ENCODE data around the gene GCN1.
"Not testable (repeated sequence)": the region's sequence is repeated elsewhere in the genome, so short reads cannot be mapped to it uniquely, and the experiment has no call there.

GCN1 gene

DNA sequence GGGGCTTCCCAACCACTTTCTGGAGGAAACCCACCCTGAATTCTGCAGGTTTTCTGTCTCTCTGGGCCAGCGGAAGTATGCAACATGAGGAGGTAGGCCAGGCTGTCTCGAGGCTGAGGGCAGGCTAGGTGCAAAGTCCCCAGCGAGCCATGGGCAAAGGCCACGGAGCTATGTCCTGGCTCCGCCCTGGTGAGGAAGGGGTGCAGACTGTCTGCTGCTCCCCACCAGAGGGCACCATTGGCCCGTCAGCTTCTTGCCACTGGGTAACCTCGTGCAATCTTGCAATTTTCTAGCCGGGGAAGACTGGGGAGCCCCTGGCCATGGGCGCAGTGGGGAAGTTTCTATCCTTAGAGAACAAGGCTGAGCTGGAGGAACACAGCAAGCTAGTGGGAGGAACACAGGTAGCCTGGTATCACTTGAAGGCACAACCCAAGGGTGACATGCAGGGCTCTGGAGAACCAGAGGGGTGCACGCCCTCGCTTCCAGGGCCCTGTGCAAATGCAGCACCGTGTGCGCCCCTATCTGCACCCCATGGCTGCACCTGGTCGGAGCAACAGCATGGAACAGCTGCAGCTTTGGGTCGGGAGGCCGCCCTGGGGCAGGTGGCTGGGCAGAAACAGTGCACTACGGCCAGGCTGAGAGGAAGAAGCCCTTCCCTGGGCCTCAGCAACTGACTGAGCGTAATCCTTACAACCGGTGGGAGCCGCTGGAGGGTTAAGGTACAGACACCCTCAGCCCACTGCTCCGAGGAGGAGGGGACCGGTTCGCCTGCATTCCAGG is 34.0 kb upstream of the GCN1 start:
- DNase-seq, result peak; percentile 75

DNA sequence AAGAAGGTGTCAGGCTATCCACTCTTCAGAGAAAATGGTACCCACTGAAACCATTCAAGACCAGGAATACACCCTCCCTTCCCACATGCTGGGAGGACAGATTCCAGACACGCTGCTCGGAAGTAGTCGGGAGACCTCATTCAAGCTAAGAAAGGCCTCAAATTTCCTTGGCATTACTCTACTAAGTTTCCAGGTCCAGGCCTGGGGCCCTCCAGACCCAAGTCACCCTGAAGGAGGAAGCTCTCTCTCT is 33.5 kb upstream of the GCN1 start:
- DNase-seq, result no peak

- no peak for DNase-seq
Measured at GRCh38 chr12:120227233-120228040, 32.9 kb upstream of the GCN1 start.

GRCh38 chr12:120225852-120226640 is 31.5 kb upstream of the GCN1 start:
- no peak for DNase-seq

DNA sequence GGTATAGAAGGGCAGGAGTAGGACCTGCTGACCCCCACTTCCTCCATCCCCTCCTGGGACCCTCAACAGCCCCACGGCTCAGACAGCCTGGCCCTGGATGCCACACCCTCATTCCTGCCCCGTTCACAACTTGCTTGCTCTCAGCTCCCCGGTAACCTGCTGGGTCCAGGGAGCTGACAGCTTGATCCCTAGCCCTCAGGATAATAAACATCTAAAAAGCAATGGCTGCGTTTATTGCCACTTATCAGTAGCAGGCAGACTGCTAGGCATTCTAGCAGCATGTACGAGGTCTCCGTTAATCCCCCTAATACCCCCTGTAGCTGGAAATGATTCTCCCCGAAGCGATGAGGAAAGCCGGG is 30.7 kb upstream of the GCN1 start:
- DNase-seq, result no peak

DNA sequence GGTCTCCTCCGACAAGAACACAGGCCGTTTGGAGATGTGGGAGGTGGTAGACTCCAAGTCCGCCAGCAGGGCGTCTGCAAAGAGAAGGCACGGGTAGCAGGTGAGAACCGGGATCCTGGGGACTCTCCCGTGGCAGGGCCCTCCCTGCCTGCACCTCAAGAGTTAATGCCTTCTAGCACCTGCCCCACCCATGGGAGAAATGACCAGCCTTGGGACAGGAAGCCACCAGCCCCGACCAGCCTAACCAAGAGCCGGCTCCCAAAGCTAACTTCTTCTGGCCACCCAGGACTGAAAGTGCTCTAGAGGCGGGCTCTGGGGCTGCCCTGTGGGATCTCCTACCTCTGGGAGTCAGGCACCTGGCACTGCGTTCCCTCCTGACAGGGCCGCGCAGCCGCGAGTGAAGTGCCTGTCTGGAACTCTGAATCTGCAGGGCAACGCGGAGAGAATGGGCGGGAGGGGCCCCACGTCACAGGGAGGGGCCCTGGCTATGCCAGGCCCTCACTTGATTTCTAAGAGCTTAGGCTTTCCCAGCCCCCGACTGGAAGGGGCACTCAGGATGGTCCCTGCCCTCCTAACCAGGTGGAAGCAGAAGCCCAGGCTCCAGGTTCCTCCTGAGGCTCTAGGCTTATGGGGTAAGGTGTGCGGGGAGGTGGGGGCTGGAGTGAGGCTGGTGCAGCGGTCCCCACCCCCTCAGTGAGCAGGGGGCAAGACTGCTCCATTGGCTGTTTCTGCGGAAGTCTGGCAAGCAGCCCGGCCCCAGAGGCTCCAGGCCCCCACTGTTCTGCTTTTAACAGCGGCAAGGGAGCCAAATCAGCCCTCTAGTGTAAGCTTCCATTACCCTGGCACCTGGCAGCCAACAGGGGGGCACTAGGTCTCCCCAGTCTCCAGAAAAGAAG is 30.0 kb upstream of the GCN1 start:
- DNase-seq, result no peak

DNA sequence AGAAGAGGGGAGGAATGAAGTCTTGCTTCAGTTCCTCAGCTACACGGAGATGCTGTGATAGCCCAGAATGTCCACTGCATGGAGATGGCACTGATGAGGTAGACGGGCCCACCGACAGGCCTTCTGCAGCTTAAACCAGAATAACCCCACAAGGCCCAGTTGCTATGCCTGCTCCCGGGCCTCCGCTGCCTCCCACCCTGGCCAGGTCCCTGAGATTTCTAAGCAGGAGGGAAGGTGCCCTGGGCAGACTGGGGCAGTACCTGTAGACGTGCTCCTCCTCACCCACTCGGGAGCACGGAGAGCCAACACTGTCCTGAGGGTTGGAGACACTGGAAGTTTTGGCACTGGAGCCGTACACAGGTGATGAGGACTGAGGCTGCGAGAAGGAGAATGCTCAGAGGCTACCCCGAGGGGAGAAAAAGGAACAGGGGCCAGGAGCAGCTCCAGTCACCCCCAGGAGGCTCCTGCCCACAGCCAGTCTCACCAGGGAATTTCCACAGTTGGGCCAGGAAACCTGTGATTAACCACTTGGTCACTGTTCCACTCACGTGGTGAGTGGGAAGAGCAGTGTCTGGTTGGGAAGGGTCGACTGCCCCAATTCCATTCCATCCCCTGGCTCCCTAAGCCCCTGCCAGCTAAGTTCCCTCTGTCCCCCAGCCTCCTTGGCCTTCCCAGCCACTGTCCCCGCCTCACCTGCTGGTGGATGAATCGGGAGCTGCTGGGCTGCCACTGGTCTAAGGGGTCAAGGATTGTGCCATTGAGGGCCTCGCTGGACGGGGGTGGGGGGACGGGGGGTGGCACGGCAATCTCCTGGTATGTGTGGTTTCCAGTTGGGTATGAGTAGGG is 29.2 kb upstream of the GCN1 start:
- no peak for DNase-seq

- no peak for DNase-seq
Measured at GRCh38 chr12:120222288-120222832, 27.8 kb upstream of the GCN1 start.

- DNase-seq, result no peak
Measured at GRCh38 chr12:120221576-120221900, 27.0 kb upstream of the GCN1 start.

DNA sequence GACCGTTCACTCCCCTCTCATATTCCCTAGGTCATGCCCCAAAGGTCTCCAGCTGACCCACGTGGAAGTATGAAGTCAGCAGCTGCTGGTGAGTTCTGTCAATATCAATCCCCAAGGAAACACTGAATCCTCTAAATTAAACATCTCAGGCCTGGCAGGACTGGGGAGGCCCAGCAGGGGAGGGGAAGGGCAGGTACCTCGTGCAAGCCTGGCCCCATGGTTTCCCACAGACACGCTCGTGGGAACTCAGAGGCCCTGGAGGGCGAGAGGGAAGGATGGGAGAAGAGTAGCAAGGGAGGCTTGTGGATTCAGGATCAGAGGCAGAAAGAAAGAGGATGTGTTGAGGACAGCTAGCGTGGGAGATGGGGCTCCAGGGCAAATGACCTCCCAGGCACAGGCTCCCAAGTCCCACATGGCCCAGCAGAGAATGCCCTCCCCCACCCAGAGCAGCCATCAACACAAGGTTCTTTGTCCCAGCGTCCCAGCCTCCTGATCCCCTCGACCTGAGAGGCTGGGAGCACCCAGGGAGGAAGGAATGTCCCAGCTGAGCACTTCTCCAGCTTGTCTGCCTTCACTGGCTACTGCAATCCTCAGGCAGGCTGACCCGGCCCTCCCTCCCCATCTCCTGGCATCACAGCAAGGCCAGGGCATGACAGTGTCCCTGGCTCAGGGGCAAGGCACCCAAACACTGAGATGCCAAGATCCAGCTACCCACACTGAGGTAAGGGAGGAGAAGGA is 26.5 kb upstream of the GCN1 start:
- no peak for DNase-seq

GRCh38 chr12:120218680-120219606 is 24.4 kb upstream of the GCN1 start:
- DNase-seq, result no peak

GRCh38 chr12:120216742-120217605 is 22.5 kb upstream of the GCN1 start:
- no peak for DNase-seq

- no peak for DNase-seq
Measured at GRCh38 chr12:120215766-120216735, 21.5 kb upstream of the GCN1 start.

DNA sequence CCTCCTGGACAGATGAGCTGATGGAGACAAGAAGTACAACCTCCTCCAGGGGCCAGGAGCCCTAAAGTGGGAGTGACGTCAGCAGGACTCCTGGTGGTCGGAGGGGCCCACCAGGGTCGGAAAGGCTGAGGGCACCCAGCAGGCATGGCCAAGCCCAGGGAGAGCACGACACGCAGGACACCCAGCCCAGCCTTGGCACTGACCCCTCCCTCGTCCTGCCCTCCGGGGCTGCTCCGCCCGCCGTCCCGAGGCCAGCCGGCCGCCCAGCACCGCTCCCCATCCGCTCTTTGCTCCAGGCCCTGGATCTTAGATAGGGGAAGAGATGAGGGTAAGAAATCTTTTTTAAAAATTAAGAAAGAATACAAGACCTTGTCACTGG is 20.8 kb upstream of the GCN1 start:
- DNase-seq, result no peak

- DNase-seq, result no peak
Measured at GRCh38 chr12:120214626-120215356, 20.3 kb upstream of the GCN1 start.

GRCh38 chr12:120213758-120214157 is 19.2 kb upstream of the GCN1 start:
- no peak for DNase-seq

GRCh38 chr12:120213182-120213581 is 18.7 kb upstream of the GCN1 start:
- DNase-seq, result not testable (repeated sequence)
